ENCODE data around the gene TRIO. TPM values are rescaled to one million over a fixed set of nuclear protein-coding genes. Genes with fewer than 3 reads are reported as not detected.

Gene TRIO
- total and polyA plus RNA-seq, 10 of the 15 experiments (the other 5 are each of a cell fraction or from before 2014, with no cell fraction given) = 5.1 to 96.4 (median 44.6) TPM

DNA sequence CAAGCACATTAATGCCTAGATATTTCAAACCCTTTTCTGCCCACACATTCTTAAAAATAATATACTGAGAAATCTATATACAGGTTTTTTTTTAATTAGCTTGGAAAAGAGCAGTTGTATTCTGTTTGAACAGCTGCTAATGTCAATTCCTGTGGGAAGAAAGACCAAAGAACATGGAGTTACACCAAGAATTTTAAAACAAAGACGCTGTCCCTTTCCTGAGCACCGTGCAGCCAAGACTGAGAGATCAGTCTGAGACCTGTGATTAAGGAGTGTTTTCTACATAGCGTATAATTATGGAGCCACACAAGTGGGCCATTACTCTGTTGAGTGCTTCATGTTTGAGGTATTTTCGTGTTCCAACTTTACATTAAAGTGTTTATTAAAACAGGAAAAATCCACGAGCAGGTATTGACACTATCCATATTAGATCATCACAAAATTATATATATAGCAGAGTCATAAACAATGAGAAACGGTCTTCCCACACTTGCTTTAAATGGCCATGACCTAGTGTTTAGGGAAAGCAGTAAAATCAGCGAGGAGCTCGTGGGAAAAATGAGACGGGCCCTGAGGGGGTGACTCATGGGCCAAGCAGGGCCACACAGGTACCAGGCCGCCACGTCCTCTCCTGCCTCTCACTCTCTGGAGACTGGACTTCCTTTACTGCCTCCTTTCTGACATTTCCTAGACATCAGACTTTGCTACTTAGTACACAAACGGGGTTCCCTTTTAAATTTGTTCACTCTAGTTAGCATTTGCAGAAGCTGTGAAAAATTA is 285.4 kb downstream of the TRIO start:
- RAD21 ChIA-PET (ENCODE audit: unreplicated experiment) = no interaction called here
- SMC1A ChIA-PET (ENCODE audit: uncharacterized antibody, unreplicated experiment) = interaction anchor here (1.0 to 1.1 kb wide), 2 partner anchors 12 to 436 kb away, joined by 3 to 5 read pairs; no protein-coding TSS in a partner anchor

GRCh38 chr5:14429101-14430050 is 286.2 kb downstream of the TRIO start:
- no peaks in the 10 kb centered on the region; the same call in 2 of the 3 replicates for H3K9me3 ChIP-seq (replicated peaks; ENCODE audit: control insufficient read depth, insufficient read depth, low read length)
- RAD21 ChIA-PET (ENCODE audit: unreplicated experiment) = no interaction called here
- BruUV-seq (replicated peaks) = no TSS peak
- no peak overlapping the region for H3K27ac ChIP-seq (ENCODE audit: control insufficient read depth, insufficient read depth)
- WGBS (ENCODE audit: insufficient coverage, insufficient replicate concordance, low lambda C conversion rate, missing lambda C conversion rate) = 95% methylated on average over 13 of the region's 13 CpGs
- H4K20me1 ChIP-seq (ENCODE audit: control insufficient read depth, insufficient read depth) = no peaks in the 10 kb centered on the region
- no peak overlapping the region for H3K9ac ChIP-seq (ENCODE audit: control insufficient read depth, insufficient read depth, low read length)
- SMC1A ChIA-PET (ENCODE audit: uncharacterized antibody, unreplicated experiment) = interaction anchor here (1.0 to 1.1 kb wide), 2 partner anchors 13 to 437 kb away, joined by 3 to 5 read pairs; no protein-coding TSS in a partner anchor
- H3K36me3 ChIP-seq (ENCODE audit: control insufficient read depth in 2 of 2, insufficient read depth in 2 of 2, low read length in 1 of 2) = peaks cover 7 to 13% of the 10 kb centered on the region in 2 experiments
- no peak for DNase-seq (ENCODE audit: low read depth, low spot score)
- ATAC-seq = no peak
- H3K4me1 ChIP-seq (ENCODE audit: control insufficient read depth, insufficient read depth, low read length) = no peaks in the 10 kb centered on the region
- H3K27me3 ChIP-seq (replicated peaks in 1 of 2; ENCODE audit: control insufficient read depth in 2 of 2, insufficient read depth in 2 of 2, low read length in 1 of 2) = no peaks in the 10 kb centered on the region
- H3K79me2 ChIP-seq (ENCODE audit: control insufficient read depth, insufficient read depth, low read length) = no peaks in the 10 kb centered on the region
- FAIRE-seq = no peak
- no peak overlapping the region for H3K4me3 ChIP-seq
- in situ Hi-C loops (cut with MboI) (no loop called here), intact Hi-C loops (cut with micrococcal nuclease; ENCODE audit: unreplicated experiment) (no loop called here)
- CTCF ChIA-PET = no interaction called here
- H3K4me2 ChIP-seq (ENCODE audit: control insufficient read depth, insufficient read depth) = no peak overlapping the region
- H2AFZ ChIP-seq (ENCODE audit: control insufficient read depth, low read depth, low read length) = no peak overlapping the region
- POLR2A ChIA-PET = no interaction called here
- no peak for TF ChIP-seq ESRRA (IDR thresholded peaks at IDR 0.05; ENCODE audit: low read length)
- TF ChIP-seq, protein P1, sequence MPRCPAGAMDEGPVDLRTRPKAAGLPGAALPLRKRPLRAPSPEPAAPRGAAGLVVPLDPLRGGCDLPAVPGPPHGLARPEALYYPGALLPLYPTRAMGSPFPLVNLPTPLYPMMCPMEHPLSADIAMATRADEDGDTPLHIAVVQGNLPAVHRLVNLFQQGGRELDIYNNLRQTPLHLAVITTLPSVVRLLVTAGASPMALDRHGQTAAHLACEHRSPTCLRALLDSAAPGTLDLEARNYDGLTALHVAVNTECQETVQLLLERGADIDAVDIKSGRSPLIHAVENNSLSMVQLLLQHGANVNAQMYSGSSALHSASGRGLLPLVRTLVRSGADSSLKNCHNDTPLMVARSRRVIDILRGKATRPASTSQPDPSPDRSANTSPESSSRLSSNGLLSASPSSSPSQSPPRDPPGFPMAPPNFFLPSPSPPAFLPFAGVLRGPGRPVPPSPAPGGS (IDR thresholded peaks at IDR 0.05; ENCODE audit: borderline replicate concordance, insufficient read depth, low read depth, low read length, poor library complexity, severe bottlenecking) = no peak
- no peak for TF ChIP-seq FOXK2 (IDR thresholded peaks at IDR 0.05)
- TF ChIP-seq CEBPB (IDR thresholded peaks at IDR 0.05; ENCODE audit: borderline replicate concordance in 1 of 2, low read depth in 2 of 2, low read length in 2 of 2) = no peak
- no peak for TF ChIP-seq BHLHE40 (IDR thresholded peaks at IDR 0.05; ENCODE audit: borderline replicate concordance in 1 of 2, low read depth in 2 of 2, low read length in 1 of 2)
- no peak for TF ChIP-seq ZNF687 (IDR thresholded peaks at IDR 0.05)
- TF ChIP-seq CBX3 (IDR thresholded peaks at IDR 0.05; ENCODE audit: borderline replicate concordance, low read depth) = no peak

More for the DNA sequence above, 285.4 kb downstream of the TRIO start:
- intact Hi-C loops (cut with micrococcal nuclease; ENCODE audit: unreplicated experiment) = no loop called here
- Histone ChIP-seq H2AFZ (ENCODE audit: control insufficient read depth, low read depth, low read length) (no peak overlapping the region), H3K79me2 (ENCODE audit: control insufficient read depth, insufficient read depth, low read length) (no peaks in the 10 kb centered on the region), H3K4me3 (no peak overlapping the region), H3K27ac (ENCODE audit: control insufficient read depth, insufficient read depth) (no peak overlapping the region), H3K4me2 (ENCODE audit: control insufficient read depth, insufficient read depth) (no peak overlapping the region), H3K36me3 (ENCODE audit: control insufficient read depth in 2 of 2, insufficient read depth in 2 of 2, low read length in 1 of 2) (peaks cover 7 to 16% of the 10 kb centered on the region in 2 experiments), H3K4me1 (ENCODE audit: control insufficient read depth, insufficient read depth, low read length) (no peaks in the 10 kb centered on the region), H4K20me1 (ENCODE audit: control insufficient read depth, insufficient read depth) (no peaks in the 10 kb centered on the region), H3K9ac (ENCODE audit: control insufficient read depth, insufficient read depth, low read length) (no peak overlapping the region), H3K9me3 (replicated peaks; ENCODE audit: control insufficient read depth, insufficient read depth, low read length) (no peaks in the 10 kb centered on the region), H3K27me3 (replicated peaks in 1 of 2; ENCODE audit: control insufficient read depth in 2 of 2, insufficient read depth in 2 of 2, low read length in 1 of 2) (no peaks in the 10 kb centered on the region)
- ChIA-PET CTCF (no interaction called here), POLR2A (no interaction called here)
- in situ Hi-C loops (cut with MboI) = no loop called here
- ATAC-seq (no peak), DNase-seq (ENCODE audit: low read depth, low spot score) (no peak), FAIRE-seq (no peak)
- no peak for TF ChIP-seq RELA (IDR thresholded peaks at IDR 0.05; ENCODE audit: borderline replicate concordance, partially characterized antibody)
- BruUV-seq (replicated peaks) = no TSS peak
- WGBS (ENCODE audit: insufficient coverage, insufficient replicate concordance, low lambda C conversion rate, missing lambda C conversion rate) = 82% methylated on average over 12 of the region's 12 CpGs
